ENCODE results near the gene SLC22A4.

The SLC22A4 gene

GRCh38 chr5:132293066-132293991 lies 865 bp upstream of the SLC22A4 start:
- peak; percentile 77 for DNase-seq (ENCODE audit: extremely low spot score)
- ChIA-PET POLR2A (interaction anchor here (0.8 to 1.0 kb wide), 3 partner anchors 11 to 197 kb away, joined by 3 read pairs; partner anchors contain the start of gene IRF1), CTCF (interaction anchor here (0.9 to 4.8 kb wide), 15 partner anchors 10 to 233 kb away, joined by 3 to 32 read pairs (median 4); no protein-coding TSS in a partner anchor)
- TF ChIP-seq CTCF (IDR thresholded peaks at IDR 0.05; ENCODE audit: control extremely low read depth, extremely low read depth, low read depth, missing control alignments) = no peak

GRCh38 chr5:132294728-132295504 lies 722 bp downstream of the SLC22A4 start:
- ChIA-PET CTCF (interaction anchor here (0.6 to 4.8 kb wide), 5 partner anchors 9 to 210 kb away, joined by 3 to 32 read pairs (median 10); no protein-coding TSS in a partner anchor), POLR2A (interaction anchor here (0.7 kb wide), 1 partner anchor 57 kb away, joined by 3 read pairs; no protein-coding TSS in a partner anchor)
- DNase-seq (ENCODE audit: extremely low spot score) = no peak
- no peak for TF ChIP-seq CTCF (IDR thresholded peaks at IDR 0.05; ENCODE audit: control extremely low read depth, extremely low read depth, low read depth, missing control alignments)

GRCh38 chr5:132295505-132296411 lies 1.6 kb downstream of the SLC22A4 start:
- CTCF ChIA-PET = interaction anchor here (1.2 to 2.9 kb wide), 3 partner anchors 9 to 205 kb away, joined by 4 to 17 read pairs (median 4); no protein-coding TSS in a partner anchor
- POLR2A ChIA-PET = no interaction called here
- no peak for TF ChIP-seq CTCF (IDR thresholded peaks at IDR 0.05; ENCODE audit: control extremely low read depth, extremely low read depth, low read depth, missing control alignments)
- DNase-seq (ENCODE audit: extremely low spot score) = no peak

- ChIA-PET POLR2A (no interaction called here), CTCF (interaction anchor here (1.2 to 1.8 kb wide), 2 partner anchors 10 to 204 kb away, joined by 4 read pairs; no protein-coding TSS in a partner anchor)
- no peak for DNase-seq (ENCODE audit: extremely low spot score)
- TF ChIP-seq CTCF (IDR thresholded peaks at IDR 0.05; ENCODE audit: control extremely low read depth, extremely low read depth, low read depth, missing control alignments) = no peak
Measured at GRCh38 chr5:132296412-132297016, 2.3 kb downstream of the SLC22A4 start.

- POLR2A ChIA-PET = no interaction called here
Measured at GRCh38 chr5:132297211-132297940, 3.2 kb downstream of the SLC22A4 start.

More at GRCh38 chr5:132297211-132297940, 3.2 kb downstream of the SLC22A4 start:
- no peak for DNase-seq (ENCODE audit: extremely low spot score)
- CTCF ChIA-PET = interaction anchor here (1.8 kb wide), 2 partner anchors 61 to 203 kb away, joined by 4 read pairs; no protein-coding TSS in a partner anchor
- TF ChIP-seq CTCF (IDR thresholded peaks at IDR 0.05; ENCODE audit: control extremely low read depth, extremely low read depth, low read depth, missing control alignments) = no peak

Data from GM10248 (cell line).